Large intestine (tissue), 3 donors: ENCODE data around the gene RFC1. TPM values are rescaled to one million over a fixed set of nuclear protein-coding genes. Genes with fewer than 3 reads are reported as not detected.
"Not testable (repeated sequence)": the region's sequence is repeated elsewhere in the genome, so short reads cannot be mapped to it uniquely, and the experiment has no call there.

Experiments
- DNase-seq, 2 donors: peaks; one replicate each; pipeline versions ENCODE4 v3.0.0 to v3.0.0-alpha.2; 2013
- H3K27ac ChIP-seq: one replicate; pipeline ENCODE4 v1.5.1; 2013; ENCODE audit warnings: low read length
- H3K27me3 ChIP-seq: 2 replicates; pipeline ENCODE4 v1.6.1; 2013; ENCODE audit warnings: low read length; ENCODE audit not compliant: control insufficient read depth, insufficient read depth
- H3K36me3 ChIP-seq: 2 replicates; pipeline ENCODE4 v1.6.1; 2013; ENCODE audit warnings: low read length; ENCODE audit not compliant: control insufficient read depth, insufficient read depth
- H3K4me1 ChIP-seq: one replicate; pipeline ENCODE4 v1.6.1; 2013; ENCODE audit warnings: low read length; ENCODE audit not compliant: control insufficient read depth, insufficient read depth
- H3K4me3 ChIP-seq: one replicate; pipeline ENCODE4 v1.5.1; 2013; ENCODE audit warnings: low read length
- H3K9me3 ChIP-seq: one replicate; pipeline ENCODE4 v1.6.1; 2013; ENCODE audit warnings: mild to moderate bottlenecking, low read depth, low read length, moderate library complexity; ENCODE audit not compliant: control insufficient read depth
- WGBS: methylation state at CpG from one replicate; pipeline ENCODE4 v1.1.5; 2013; ENCODE audit warnings: low lambda C conversion rate; ENCODE audit not compliant: insufficient coverage; 5-methylcytosine and 5-hydroxymethylcytosine counted together
- polyA plus RNA-seq: library from polyadenylated mRNA; unstranded; fragments of 120-200 nt; gene quantifications from one replicate; pipeline ENCODE4 v1.2.1, GENCODE V29; 2013

RFC1 gene
- polyA plus RNA-seq, 1 donor: 40.8 TPM

DNA sequence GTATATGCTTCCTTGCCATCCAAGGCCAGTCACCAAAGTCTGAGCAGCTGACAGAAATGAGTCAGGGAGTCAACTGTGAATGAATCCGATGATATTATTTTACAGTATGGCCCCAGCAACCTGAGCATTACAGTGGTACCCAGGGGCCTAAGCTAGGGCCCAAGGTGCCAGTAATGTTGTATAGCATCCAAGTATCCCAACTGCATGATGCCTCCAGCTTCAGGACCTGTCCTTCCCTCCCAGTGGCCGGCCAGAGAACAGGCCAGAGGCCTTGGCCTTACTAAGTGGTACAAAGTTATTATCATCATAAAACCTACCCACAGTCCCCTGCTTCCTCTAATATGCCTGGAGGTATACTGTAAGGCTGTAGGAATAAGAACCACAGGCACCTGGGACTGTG is 79.9 kb downstream of the RFC1 start:
- Histone ChIP-seq H3K4me1 (no peaks in the 10 kb centered on the region), H3K27ac (no peak overlapping the region), H3K36me3 (peaks cover 41% of the 10 kb centered on the region), H3K4me3 (no peak overlapping the region), H3K27me3 (no peaks in the 10 kb centered on the region), H3K9me3 (no peaks in the 10 kb centered on the region)
- DNase-seq: no peak
- no CpG with 5 or more reads among the region's 2 CpGs for WGBS

DNA sequence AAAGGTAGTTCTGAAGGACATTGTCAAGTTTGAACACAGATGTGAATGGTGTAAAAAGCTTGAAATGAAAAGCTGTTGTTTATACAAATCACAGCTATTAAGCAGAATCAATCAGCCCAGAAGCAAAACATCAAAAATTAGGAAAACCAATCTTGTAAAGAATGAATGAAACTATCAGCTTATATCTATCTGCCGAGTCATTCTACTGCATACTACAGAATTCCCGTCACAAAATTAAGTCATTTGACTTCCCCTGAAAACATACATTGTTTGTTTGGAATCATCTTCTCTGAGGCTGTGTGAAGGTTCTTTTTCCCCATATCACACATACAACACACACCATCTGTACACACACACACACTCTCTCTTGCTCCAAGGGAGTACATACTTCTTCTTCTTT is 80.3 kb downstream of the RFC1 start:
- no peaks in the 10 kb centered on the region for H3K27me3 ChIP-seq
- H3K4me3 ChIP-seq: no peak overlapping the region
- 100% methylated on average over 2 of the region's 2 CpGs for WGBS
- peaks cover 39% of the 10 kb centered on the region for H3K36me3 ChIP-seq
- no peak for DNase-seq
- no peaks in the 10 kb centered on the region for H3K9me3 ChIP-seq
- no peaks in the 10 kb centered on the region for H3K4me1 ChIP-seq
- no peak overlapping the region for H3K27ac ChIP-seq

DNA sequence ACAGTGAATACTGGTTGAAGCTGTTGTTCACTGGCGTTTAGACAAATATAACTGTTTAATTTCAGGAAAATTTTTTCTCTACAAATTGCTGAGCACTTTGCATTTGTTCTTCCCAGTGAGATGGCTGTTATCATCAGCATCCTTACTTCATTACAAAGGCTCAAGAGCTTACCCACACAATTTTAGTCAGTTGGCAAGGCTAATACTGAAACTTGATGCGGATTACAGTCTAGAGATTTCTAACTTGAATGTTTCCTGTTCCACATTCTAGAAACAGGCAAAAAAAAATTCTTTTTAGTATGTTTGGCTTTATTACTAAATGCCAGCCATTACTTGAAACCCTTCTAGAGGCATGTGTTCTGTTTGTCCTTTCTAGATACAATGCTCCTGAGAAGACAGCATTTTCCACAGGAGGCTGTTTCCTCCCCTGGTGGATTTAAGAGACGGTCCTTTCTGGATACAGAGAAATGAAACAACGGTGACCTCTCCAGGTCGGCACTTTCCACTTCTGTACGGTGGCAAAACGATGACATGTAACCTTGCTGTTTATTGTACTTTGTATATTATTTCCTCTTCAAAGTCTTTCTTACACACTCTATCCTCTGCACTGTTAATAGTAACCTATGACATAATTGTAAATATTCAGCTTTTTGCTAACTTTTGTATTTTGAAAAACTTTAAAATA is 80.9 kb downstream of the RFC1 start:
- no peaks in the 10 kb centered on the region for H3K27me3 ChIP-seq
- H3K4me1 ChIP-seq: no peaks in the 10 kb centered on the region
- no peak overlapping the region for H3K4me3 ChIP-seq
- no peaks in the 10 kb centered on the region for H3K9me3 ChIP-seq
- WGBS: 78% methylated on average over 3 of the region's 7 CpGs
- H3K27ac ChIP-seq: no peak overlapping the region
- H3K36me3 ChIP-seq: peaks cover 39% of the 10 kb centered on the region
- no peak for DNase-seq

DNA sequence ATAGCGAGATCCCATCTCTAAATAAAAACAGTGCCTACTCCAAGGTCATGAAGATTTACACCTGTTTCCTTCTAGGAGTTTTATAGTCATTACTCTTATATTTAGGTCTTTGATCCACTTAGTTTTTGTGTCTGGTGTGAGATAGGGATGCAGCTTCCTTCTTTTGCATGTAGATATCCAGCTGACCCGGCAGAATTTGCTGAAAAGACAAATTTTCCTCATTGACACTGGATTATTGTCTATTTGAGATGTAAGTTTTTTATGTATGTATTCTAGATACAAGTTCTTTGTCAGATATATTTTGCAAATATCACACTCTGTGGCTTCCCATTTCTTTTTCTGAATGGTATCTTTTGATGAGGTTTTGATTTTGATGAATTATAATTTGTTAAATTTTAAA is 85.4 kb downstream of the RFC1 start:
- no peaks in the 10 kb centered on the region for H3K27me3 ChIP-seq
- no peaks in the 10 kb centered on the region for H3K9me3 ChIP-seq
- H3K27ac ChIP-seq: no peak overlapping the region
- no peak for DNase-seq
- H3K4me1 ChIP-seq: no peaks in the 10 kb centered on the region
- no CpG with 5 or more reads among the region's 2 CpGs for WGBS
- no peak overlapping the region for H3K4me3 ChIP-seq
- peaks cover 27% of the 10 kb centered on the region for H3K36me3 ChIP-seq

DNA sequence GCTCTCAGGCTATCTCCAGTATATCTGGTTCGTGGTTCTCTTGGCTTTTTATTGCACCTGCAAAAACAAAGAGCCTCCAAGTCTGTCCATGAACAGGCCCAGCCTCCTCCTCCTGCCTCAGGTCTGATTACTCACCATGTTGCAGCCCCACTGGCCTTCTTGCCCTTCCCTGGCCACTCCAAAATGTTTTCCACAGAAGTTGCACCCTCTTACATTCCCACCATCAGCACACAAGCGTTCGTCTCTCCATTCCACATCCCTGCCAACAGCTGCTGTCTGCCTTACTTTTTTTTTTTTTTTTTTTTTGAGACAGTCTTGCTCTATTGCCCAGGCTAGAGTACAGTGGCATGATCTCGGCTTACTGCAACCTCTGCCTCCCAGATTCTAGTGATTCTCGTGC is 86.7 kb downstream of the RFC1 start:
- Histone ChIP-seq H3K27me3 (no peaks in the 10 kb centered on the region), H3K4me3 (no peak overlapping the region), H3K4me1 (no peaks in the 10 kb centered on the region), H3K36me3 (peaks cover 35% of the 10 kb centered on the region), H3K9me3 (no peaks in the 10 kb centered on the region), H3K27ac (no peak overlapping the region)
- 100% methylated on average over 1 of the region's 5 CpGs for WGBS
- no peak for DNase-seq

DNA sequence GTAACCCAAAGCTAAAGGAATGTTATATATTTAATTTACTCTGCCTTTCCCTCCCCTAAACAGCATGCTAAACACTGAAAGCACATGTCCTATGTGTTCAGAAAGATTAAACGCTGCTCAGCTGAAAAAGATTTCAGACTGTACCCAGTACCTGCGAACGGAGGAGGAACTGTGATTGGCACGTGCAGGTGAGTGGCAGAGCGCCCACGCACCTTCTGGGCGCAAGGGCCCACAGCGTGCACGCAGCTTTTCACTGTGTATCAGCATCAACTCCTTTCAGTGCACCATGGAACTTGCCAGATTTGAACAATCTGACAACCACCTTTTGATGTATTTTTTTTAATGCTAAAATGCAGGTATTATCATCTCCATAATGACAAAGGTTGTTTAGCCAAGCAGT is 87.7 kb downstream of the RFC1 start:
- H3K27ac ChIP-seq: no peak overlapping the region
- no CpG with 5 or more reads among the region's 9 CpGs for WGBS
- no peak for DNase-seq
- H3K36me3 ChIP-seq: peaks cover 44% of the 10 kb centered on the region
- no peaks in the 10 kb centered on the region for H3K27me3 ChIP-seq
- H3K4me1 ChIP-seq: no peaks in the 10 kb centered on the region
- H3K9me3 ChIP-seq: no peaks in the 10 kb centered on the region
- H3K4me3 ChIP-seq: no peak overlapping the region

DNA sequence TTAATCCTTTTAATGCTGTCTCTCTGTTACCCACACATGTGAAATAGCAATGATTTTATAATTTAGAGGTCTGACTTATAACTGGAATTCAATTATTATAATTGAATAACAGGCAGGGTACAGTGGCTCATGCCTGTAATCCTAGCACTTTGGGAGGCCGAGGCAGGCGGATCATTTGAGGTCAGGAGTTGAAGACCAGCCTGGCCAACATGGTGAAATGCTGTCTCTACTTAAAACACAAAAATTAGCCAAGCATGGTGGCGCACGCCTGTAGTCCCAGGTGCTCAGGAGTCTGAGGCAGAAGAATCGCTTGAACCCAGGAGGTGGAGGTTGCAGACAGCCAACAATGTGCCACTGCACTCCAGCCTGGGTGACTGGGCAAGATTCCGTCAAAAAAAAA is 88.5 kb downstream of the RFC1 start:
- H3K4me1 ChIP-seq, H3K27ac ChIP-seq, DNase-seq, H3K4me3 ChIP-seq, H3K27me3 ChIP-seq, H3K9me3 ChIP-seq: not testable (repeated sequence)
- peaks cover 52% of the 10 kb centered on the region for H3K36me3 ChIP-seq
- WGBS: 100% methylated on average over 1 of the region's 6 CpGs

DNA sequence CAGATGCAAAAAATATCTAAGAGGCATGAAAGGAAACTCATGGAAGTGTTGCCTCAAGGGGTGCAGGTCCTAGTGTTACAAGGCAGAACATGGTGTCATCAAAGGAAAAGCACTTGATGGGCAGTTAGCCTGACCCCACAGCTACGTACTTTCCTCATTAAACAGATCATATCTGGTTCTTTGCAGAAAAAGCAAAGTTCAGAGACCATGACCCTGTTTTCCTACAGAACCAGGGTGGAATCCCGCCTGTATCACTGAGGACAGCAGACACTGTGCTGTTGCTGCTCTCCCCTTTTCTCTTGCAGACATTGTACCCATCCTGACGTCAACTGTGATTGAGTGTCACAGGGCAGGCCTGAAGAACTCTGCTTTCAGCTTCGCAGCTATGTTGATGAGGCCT is 91.7 kb downstream of the RFC1 start:
- DNase-seq: no peak
- H3K4me3 ChIP-seq: no peak overlapping the region
- WGBS: no CpG with 5 or more reads among the region's 4 CpGs
- H3K9me3 ChIP-seq: no peaks in the 10 kb centered on the region
- H3K27ac ChIP-seq: no peak overlapping the region
- no peaks in the 10 kb centered on the region for H3K4me1 ChIP-seq
- H3K36me3 ChIP-seq: peaks cover 61% of the 10 kb centered on the region
- H3K27me3 ChIP-seq: no peaks in the 10 kb centered on the region

DNA sequence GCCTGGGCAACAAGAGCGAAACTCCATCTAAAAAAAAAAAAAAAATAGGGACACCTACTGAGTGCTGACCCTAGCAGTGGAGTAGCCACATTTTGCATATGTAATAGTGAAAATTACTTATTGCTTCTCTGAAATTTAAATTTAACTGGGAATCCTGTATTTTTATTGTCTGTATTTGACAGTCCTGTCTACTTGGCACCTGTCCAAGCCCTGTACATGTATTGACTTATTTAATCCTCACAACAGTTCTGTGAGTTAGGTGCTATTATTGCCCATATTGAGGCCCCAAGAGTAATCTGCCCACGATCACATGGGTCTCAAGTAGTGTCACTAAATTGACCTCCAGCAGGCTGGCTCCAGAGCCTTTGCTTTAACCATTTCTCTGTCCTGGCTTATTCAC is 102.3 kb downstream of the RFC1 start:
- Histone ChIP-seq H3K36me3 (peaks cover 7% of the 10 kb centered on the region), H3K9me3 (no peaks in the 10 kb centered on the region), H3K27ac (no peak overlapping the region), H3K4me3 (no peak overlapping the region), H3K27me3 (no peaks in the 10 kb centered on the region), H3K4me1 (no peaks in the 10 kb centered on the region)
- no peak for DNase-seq
- WGBS: no CpG with 5 or more reads among the region's 2 CpGs

DNA sequence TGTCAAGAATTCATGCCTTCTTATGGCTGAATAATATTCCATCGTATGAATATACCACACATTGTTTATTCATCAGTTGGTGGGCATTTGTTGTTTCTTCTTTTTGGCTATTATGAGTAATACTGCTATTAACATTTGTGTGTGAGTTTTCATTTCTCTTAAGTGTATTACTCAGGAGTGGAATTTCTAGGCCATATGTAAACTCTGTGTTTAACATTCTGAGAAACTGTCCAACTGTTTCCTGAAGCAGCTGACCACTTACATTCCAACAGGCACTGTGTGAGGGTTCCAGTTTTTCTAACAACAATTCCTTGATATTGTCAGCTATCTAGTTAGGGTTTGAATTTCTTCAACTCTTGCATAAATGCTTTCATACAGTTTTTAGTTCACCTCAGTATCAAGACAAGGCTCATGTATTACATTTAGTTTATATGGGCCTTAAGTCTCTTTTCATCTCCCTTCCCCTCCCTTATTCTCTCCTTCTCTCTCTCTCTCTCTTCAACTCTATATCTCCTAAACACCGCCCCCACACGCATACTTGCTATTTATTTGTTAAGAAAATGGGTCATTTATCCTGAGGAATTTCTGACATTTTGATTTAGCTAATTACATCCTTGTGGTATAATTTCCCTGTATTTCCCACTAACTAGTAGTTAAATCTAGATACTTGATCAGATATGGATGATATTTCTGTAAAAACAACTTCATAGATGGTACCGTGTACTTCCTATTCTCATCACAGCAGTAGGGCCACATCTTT is 106.4 kb downstream of the RFC1 start:
- H3K9me3 ChIP-seq: no peaks in the 10 kb centered on the region
- peaks cover 12% of the 10 kb centered on the region for H3K36me3 ChIP-seq
- no peak for DNase-seq
- no peaks in the 10 kb centered on the region for H3K4me1 ChIP-seq
- no peak overlapping the region for H3K27ac ChIP-seq
- H3K27me3 ChIP-seq: no peaks in the 10 kb centered on the region
- H3K4me3 ChIP-seq: no peak overlapping the region
- WGBS: 100% methylated on average over 2 of the region's 4 CpGs

DNA sequence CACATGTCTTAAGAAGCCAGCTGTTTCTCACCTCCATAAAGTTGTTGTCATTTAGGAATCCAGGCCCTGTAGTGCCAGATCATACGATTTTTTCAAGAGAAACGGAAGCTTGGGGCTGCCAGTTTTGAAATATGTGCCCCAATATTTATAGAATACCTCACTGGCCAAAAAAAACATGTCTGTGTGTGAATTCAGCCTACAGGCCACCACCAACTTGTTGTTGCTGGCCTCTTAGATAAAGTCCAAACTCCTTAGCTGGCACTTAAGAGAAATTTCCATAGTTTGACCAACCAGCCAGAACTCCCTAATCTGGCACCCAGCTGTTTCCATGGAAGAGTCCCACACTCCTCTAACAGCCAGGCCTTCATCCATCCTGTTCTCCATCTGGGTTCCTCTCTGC is 109.7 kb downstream of the RFC1 start:
- no peak for DNase-seq
- Histone ChIP-seq H3K4me3 (no peak overlapping the region), H3K27me3 (no peaks in the 10 kb centered on the region), H3K4me1 (no peaks in the 10 kb centered on the region), H3K36me3 (peaks cover 14% of the 10 kb centered on the region), H3K27ac (no peak overlapping the region), H3K9me3 (no peaks in the 10 kb centered on the region)
- no CpG with 5 or more reads among the region's 2 CpGs for WGBS
